Right cardiac atrium (tissue), 5 donors: Measurements from ENCODE around the gene SLC39A5. TPM values are rescaled to one million over a fixed set of nuclear protein-coding genes. Genes with fewer than 3 reads are reported as not detected.
"Not testable (repeated sequence)": the region's sequence is repeated elsewhere in the genome, so short reads cannot be mapped to it uniquely, and the experiment has no call there.

Experiments used
- ATAC-seq, 2 donors: fragments of 200-7000 bp; cut with Tn5 transposase; one replicate each; pipeline versions ENCODE4 v1.8.0 to v1.9.1; 2020; ENCODE audit warnings: moderate library complexity in 2 of 2, mild to moderate bottlenecking in 1 of 2
- DNase-seq, 3 donors: peaks; one replicate each; pipeline ENCODE4 v3.0.0-alpha.2; 2020
- H3K27ac ChIP-seq: one replicate; pipeline ENCODE4 v1.5.1; 2013; ENCODE audit warnings: mild to moderate bottlenecking, low read length, control low read depth, moderate library complexity
- H3K27me3 ChIP-seq: one replicate; pipeline ENCODE4 v1.6.1; 2013; ENCODE audit not compliant: control insufficient read depth, insufficient read depth
- H3K4me1 ChIP-seq: one replicate; pipeline ENCODE4 v1.6.1; 2013; ENCODE audit warnings: low read length; ENCODE audit not compliant: control insufficient read depth, insufficient read depth
- H3K4me3 ChIP-seq: one replicate; pipeline ENCODE4 v1.5.1; 2013; ENCODE audit warnings: low read length, control low read depth
- H3K9me3 ChIP-seq: one replicate; pipeline ENCODE4 v1.6.1; 2013; ENCODE audit warnings: low read length; ENCODE audit not compliant: control insufficient read depth
- WGBS: extraction: QIAGEN DNeasy Blood & Tissue Kit; methylation state at CpG from one replicate; pipeline ENCODE4 v1.1.7; 2013; 5-methylcytosine and 5-hydroxymethylcytosine counted together
- intact Hi-C, 4 donors: fragments of 100-400 bp; cut with DNase I; formaldehyde crosslinking; loops; one replicate each; pipeline versions ENCODE4 v1.11.0 to v1.14.0; 2022 to 2023
- polyA plus RNA-seq: library from polyadenylated mRNA; stranded (reverse); fragments of 200-250 nt; gene quantifications from one replicate; pipeline ENCODE4 v1.2.3, GENCODE V29; 2013
- total RNA-seq, 4 donors: library from RNA; stranded (reverse); fragmentation: NEBNext Ultra II Directional; extraction: Animal tissue kit (Norgen Biotek cat#: 25700); gene quantifications; one replicate each; pipeline ENCODE4 v1.2.1, GENCODE V29; 2021
- donor health status: healthy with polysubstance abuse.
- donor health status: DM: no; HTN: yes; CAD: no.
- donor health status: DM: no; HTN: no; CAD: no.
- donor health status: DM: no; HTN: yes; CAD: no; lungs with severe emphysema.
- donor health status: DM: yes; HTN: yes; CAD: no.

Gene SLC39A5
- total and polyA plus RNA-seq, 5 donors: 0.18 to 0.49 TPM; not detected in 3

GRCh38 chr12:56193025-56193578, 36.7 kb upstream of the SLC39A5 start:
- no peak for ATAC-seq

GRCh38 chr12:56196818-56197550, 32.9 kb upstream of the SLC39A5 start:
- DNase-seq, H3K27me3 ChIP-seq, H3K9me3 ChIP-seq, H3K4me3 ChIP-seq, H3K27ac ChIP-seq, H3K4me1 ChIP-seq: not testable (repeated sequence)
- intact Hi-C loops: loop anchor here in 1 of 4 donors (10.0 kb wide), 1 partner anchor 398 kb away; no protein-coding TSS in a partner anchor
- ATAC-seq: peak; percentile 34 to 68
- 49% methylated on average over 11 of the region's 11 CpGs for WGBS

More at GRCh38 chr12:56193025-56193578, 36.7 kb upstream of the SLC39A5 start:
- WGBS: 46% methylated on average over 1 of the region's 1 CpG
- H3K27ac ChIP-seq: no peak overlapping the region
- peak in 2 of 3 donors; percentile 65 to 78 for DNase-seq
- H3K4me1 ChIP-seq: peaks cover 6% of the 10 kb centered on the region
- H3K27me3 ChIP-seq: no peaks in the 10 kb centered on the region
- H3K9me3 ChIP-seq: no peaks in the 10 kb centered on the region
- intact Hi-C loops: loop anchor here in 3 of 4 donors (5.0 to 10.0 kb wide), 3 partner anchors 269 to 402 kb away; partner anchors contain the start of gene SPRYD4 (in 1 of the 3)
- H3K4me3 ChIP-seq: no peak overlapping the region

GRCh38 chr12:56197921-56198635, 31.8 kb upstream of the SLC39A5 start:
- Histone ChIP-seq H3K27me3 (no peaks in the 10 kb centered on the region), H3K4me3 (no peak overlapping the region), H3K27ac (no peak overlapping the region), H3K9me3 (no peaks in the 10 kb centered on the region), H3K4me1 (no peaks in the 10 kb centered on the region)
- 85% methylated on average over 9 of the region's 9 CpGs for WGBS
- no peak for ATAC-seq
- intact Hi-C loops: loop anchor here in 1 of 4 donors (10.0 kb wide), 1 partner anchor 397 kb away; no protein-coding TSS in a partner anchor
- no peak for DNase-seq

GRCh38 chr12:56198836-56199235, 31.0 kb upstream of the SLC39A5 start:
- intact Hi-C loops: loop anchor here in 1 of 4 donors (10.0 kb wide), 1 partner anchor 396 kb away; no protein-coding TSS in a partner anchor
- H3K27me3 ChIP-seq: no peaks in the 10 kb centered on the region
- no peaks in the 10 kb centered on the region for H3K4me1 ChIP-seq
- no peak for DNase-seq
- ATAC-seq: no peak
- H3K27ac ChIP-seq: no peak overlapping the region
- no peaks in the 10 kb centered on the region for H3K9me3 ChIP-seq
- WGBS: 49% methylated on average over 1 of the region's 1 CpG
- no peak overlapping the region for H3K4me3 ChIP-seq

- DNase-seq (no peak), ATAC-seq (no peak)
- Histone ChIP-seq H3K9me3 (no peaks in the 10 kb centered on the region), H3K27ac (no peak overlapping the region), H3K27me3 (no peaks in the 10 kb centered on the region), H3K4me1 (no peaks in the 10 kb centered on the region), H3K4me3 (no peak overlapping the region)
- WGBS: 47% methylated on average over 1 of the region's 1 CpG
- intact Hi-C loops: loop anchor here in 1 of 4 donors (10.0 kb wide), 1 partner anchor 112 kb away; the partner anchor contains the start of gene CNPY2
Measured at GRCh38 chr12:56202366-56202765, 27.5 kb upstream of the SLC39A5 start.

- Histone ChIP-seq H3K27me3 (no peaks in the 10 kb centered on the region), H3K9me3 (no peaks in the 10 kb centered on the region), H3K4me1 (no peaks in the 10 kb centered on the region), H3K4me3 (no peak overlapping the region), H3K27ac (no peak overlapping the region)
- 69% methylated on average over 2 of the region's 2 CpGs for whole genome bisulfite sequencing
- no peak for ATAC-seq
- DNase-seq: no peak
- intact Hi-C loops: loop anchor here in 1 of 4 donors (10.0 kb wide), 1 partner anchor 112 kb away; the partner anchor contains the start of gene CNPY2
Measured at GRCh38 chr12:56202838-56203237, 27.0 kb upstream of the SLC39A5 start.

GRCh38 chr12:56204275-56204674, 25.6 kb upstream of the SLC39A5 start:
- Histone ChIP-seq H3K9me3 (no peaks in the 10 kb centered on the region), H3K4me3 (no peak overlapping the region), H3K27ac (no peak overlapping the region), H3K4me1 (no peaks in the 10 kb centered on the region), H3K27me3 (no peaks in the 10 kb centered on the region)
- no peak for ATAC-seq
- no peak for DNase-seq
- intact Hi-C loops: loop anchor here in 1 of 4 donors (10.0 kb wide), 1 partner anchor 111 kb away; the partner anchor contains the start of gene CNPY2

GRCh38 chr12:56205445-56205844, 24.4 kb upstream of the SLC39A5 start:
- no peaks in the 10 kb centered on the region for H3K4me1 ChIP-seq
- DNase-seq (no peak), ATAC-seq (peak in 1 of 2 donors; percentile 9)
- intact Hi-C loops: loop anchor here in 1 of 4 donors (10.0 kb wide), 1 partner anchor 109 kb away; the partner anchor contains the start of gene CNPY2
- no peaks in the 10 kb centered on the region for H3K9me3 ChIP-seq
- no peak overlapping the region for H3K4me3 ChIP-seq
- H3K27me3 ChIP-seq: no peaks in the 10 kb centered on the region
- H3K27ac ChIP-seq: no peak overlapping the region

GRCh38 chr12:56206452-56207166, 23.2 kb upstream of the SLC39A5 start:
- no peaks in the 10 kb centered on the region for H3K27me3 ChIP-seq
- H3K4me1 ChIP-seq: no peaks in the 10 kb centered on the region
- no peaks in the 10 kb centered on the region for H3K9me3 ChIP-seq
- WGBS: 55% methylated on average over 14 of the region's 14 CpGs
- DNase-seq (peak; percentile 45 to 75 (median 71)), ATAC-seq (peak; percentile 49 to 57)
- intact Hi-C loops: loop anchor here in 1 of 4 donors (10.0 kb wide), 1 partner anchor 108 kb away; the partner anchor contains the start of gene CNPY2
- H3K4me3 ChIP-seq: no peak overlapping the region
- H3K27ac ChIP-seq: no peak overlapping the region

GRCh38 chr12:56208006-56208405, 21.8 kb upstream of the SLC39A5 start:
- Histone ChIP-seq H3K4me1 (no peaks in the 10 kb centered on the region), H3K27ac (no peak overlapping the region), H3K27me3 (no peaks in the 10 kb centered on the region), H3K9me3 (no peaks in the 10 kb centered on the region), H3K4me3 (no peak overlapping the region)
- intact Hi-C loops: loop anchor here in 1 of 4 donors (10.0 kb wide), 1 partner anchor 107 kb away; the partner anchor contains the start of gene CNPY2
- ATAC-seq: no peak
- no peak for DNase-seq
- WGBS: 89% methylated on average over 6 of the region's 6 CpGs
